HUES64 (cell line): ENCODE measurements around the gene GBA3.

Experiments used
- H3K27ac ChIP-seq: 2 replicates; pipeline ENCODE4 v1.7.0; 2013; ENCODE audit warnings: low read depth, low read length, inconsistent platforms
- H3K27me3 ChIP-seq: 2 replicates; pipeline ENCODE4 v1.6.1; 2013; ENCODE audit warnings: mild to moderate bottlenecking, low read length; ENCODE audit not compliant: insufficient read depth
- H3K36me3 ChIP-seq: 2 replicates; pipeline ENCODE4 v1.6.1; 2013; ENCODE audit warnings: mild to moderate bottlenecking, low read length; ENCODE audit not compliant: insufficient read depth
- H3K4me1 ChIP-seq: 2 replicates; pipeline ENCODE4 v1.6.1; 2013; ENCODE audit warnings: mild to moderate bottlenecking, low read length, moderate library complexity; ENCODE audit not compliant: insufficient read depth
- H3K4me3 ChIP-seq: 2 replicates; pipeline ENCODE4 v1.5.1; 2013; ENCODE audit warnings: mild to moderate bottlenecking, low read length, moderate library complexity
- H3K9ac ChIP-seq: 2 replicates; pipeline ENCODE4 v1.6.1; 2013; ENCODE audit warnings: mild to moderate bottlenecking, low read depth, low read length
- H3K9me3 ChIP-seq: 2 replicates; pipeline ENCODE4 v1.6.1; 2013; ENCODE audit warnings: low read depth, low read length; ENCODE audit not compliant: insufficient read depth
- WGBS: fragments of 150-250, 120-280 bp; methylation state at CpG from one replicate; pipeline ENCODE4 v1.1.7; 2013; ENCODE audit warnings: missing lambda C conversion rate; 5-methylcytosine and 5-hydroxymethylcytosine counted together

GBA3 gene

DNA sequence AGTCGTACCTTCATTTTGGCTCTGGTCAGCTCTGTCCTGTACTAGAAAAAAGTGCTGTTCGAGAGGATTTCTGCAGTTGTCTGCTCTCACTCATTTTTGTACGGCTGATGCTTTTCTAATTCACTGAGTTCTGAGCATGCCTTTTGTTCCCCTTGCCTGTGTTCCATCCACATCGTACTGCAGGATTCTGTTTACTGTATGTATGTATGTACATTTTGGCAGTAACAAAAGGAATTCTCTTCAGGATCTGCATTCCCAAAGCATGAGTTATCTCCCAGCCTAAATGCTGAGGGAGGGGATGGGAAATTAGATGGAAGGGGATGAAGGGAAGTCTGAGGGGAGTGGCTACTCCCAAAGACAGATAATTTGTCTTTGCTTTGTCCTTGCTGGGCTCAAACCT lies 87.6 kb downstream of the GBA3 start:
- no peak overlapping the region for H3K4me3 ChIP-seq
- H3K9me3 ChIP-seq = no peaks in the 10 kb centered on the region
- peaks cover 9% of the 10 kb centered on the region for H3K4me1 ChIP-seq
- 77% methylated on average over 4 of the region's 4 CpGs for WGBS
- no peaks in the 10 kb centered on the region for H3K27me3 ChIP-seq
- H3K9ac ChIP-seq = no peak overlapping the region
- H3K36me3 ChIP-seq = no peaks in the 10 kb centered on the region
- no peak overlapping the region for H3K27ac ChIP-seq

- no peaks in the 10 kb centered on the region for H3K36me3 ChIP-seq
- H3K4me1 ChIP-seq = peaks cover 9% of the 10 kb centered on the region
- H3K9ac ChIP-seq = no peak overlapping the region
- H3K27ac ChIP-seq = no peak overlapping the region
- no peaks in the 10 kb centered on the region for H3K9me3 ChIP-seq
- H3K4me3 ChIP-seq = no peak overlapping the region
- WGBS = 94% methylated on average over 3 of the region's 3 CpGs
- no peaks in the 10 kb centered on the region for H3K27me3 ChIP-seq
Measured at GRCh38 chr4:22780797-22781196, 88.1 kb downstream of the GBA3 start.

- Histone ChIP-seq H3K9ac (no peak overlapping the region), H3K4me1 (no peaks in the 10 kb centered on the region), H3K27ac (no peak overlapping the region), H3K9me3 (no peaks in the 10 kb centered on the region), H3K27me3 (no peaks in the 10 kb centered on the region), H3K4me3 (no peak overlapping the region), H3K36me3 (no peaks in the 10 kb centered on the region)
- 95% methylated on average over 6 of the region's 6 CpGs for WGBS
Measured at GRCh38 chr4:22787753-22788375, 95.1 kb downstream of the GBA3 start.

GRCh38 chr4:22790631-22791030 lies 97.9 kb downstream of the GBA3 start:
- H3K9ac ChIP-seq = no peak overlapping the region
- WGBS = 89% methylated on average over 2 of the region's 2 CpGs
- no peaks in the 10 kb centered on the region for H3K27me3 ChIP-seq

GRCh38 chr4:22794732-22795131 lies 102.0 kb downstream of the GBA3 start:
- 93% methylated on average over 5 of the region's 5 CpGs for WGBS

More at GRCh38 chr4:22790631-22791030, 97.9 kb downstream of the GBA3 start:
- Histone ChIP-seq H3K4me3 (no peak overlapping the region), H3K36me3 (no peaks in the 10 kb centered on the region), H3K4me1 (no peaks in the 10 kb centered on the region), H3K9me3 (no peaks in the 10 kb centered on the region), H3K27ac (no peak overlapping the region)

GRCh38 chr4:22801391-22801790 lies 108.7 kb downstream of the GBA3 start:
- H3K27me3 ChIP-seq = no peaks in the 10 kb centered on the region
- no peak overlapping the region for H3K27ac ChIP-seq
- no peaks in the 10 kb centered on the region for H3K9me3 ChIP-seq
- no peak overlapping the region for H3K4me3 ChIP-seq
- H3K36me3 ChIP-seq = no peaks in the 10 kb centered on the region
- H3K9ac ChIP-seq = no peak overlapping the region
- no peaks in the 10 kb centered on the region for H3K4me1 ChIP-seq

More at GRCh38 chr4:22794732-22795131, 102.0 kb downstream of the GBA3 start:
- Histone ChIP-seq H3K9ac (no peak overlapping the region), H3K27me3 (no peaks in the 10 kb centered on the region), H3K9me3 (no peaks in the 10 kb centered on the region), H3K4me1 (no peaks in the 10 kb centered on the region), H3K27ac (no peak overlapping the region), H3K36me3 (no peaks in the 10 kb centered on the region), H3K4me3 (no peak overlapping the region)

GRCh38 chr4:22802876-22803275 lies 110.1 kb downstream of the GBA3 start:
- no peaks in the 10 kb centered on the region for H3K9me3 ChIP-seq
- no peaks in the 10 kb centered on the region for H3K27me3 ChIP-seq
- no peaks in the 10 kb centered on the region for H3K4me1 ChIP-seq
- no peaks in the 10 kb centered on the region for H3K36me3 ChIP-seq
- WGBS = 95% methylated on average over 4 of the region's 4 CpGs
- no peak overlapping the region for H3K27ac ChIP-seq
- H3K4me3 ChIP-seq = no peak overlapping the region
- H3K9ac ChIP-seq = no peak overlapping the region

DNA sequence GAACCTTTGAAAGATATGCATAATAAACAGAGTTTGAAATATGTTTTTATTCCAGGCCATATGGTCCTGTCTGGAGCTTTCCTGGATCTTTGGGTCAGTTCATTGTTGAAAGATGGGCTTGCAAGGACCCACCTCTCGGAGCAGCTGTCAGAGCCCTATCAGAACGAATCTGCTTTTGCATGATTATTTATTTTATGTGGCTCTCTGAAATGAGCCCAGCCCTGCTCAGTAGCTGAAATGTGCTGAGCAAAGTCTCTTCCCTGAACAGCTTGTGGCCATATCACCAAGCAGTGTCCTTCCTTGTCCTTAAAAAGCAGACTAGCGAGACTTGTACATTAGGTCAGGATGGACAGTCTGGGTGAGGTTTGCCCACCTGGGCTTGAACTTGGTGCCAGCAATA lies 110.8 kb downstream of the GBA3 start:
- Histone ChIP-seq H3K4me3 (no peak overlapping the region), H3K27me3 (no peaks in the 10 kb centered on the region), H3K27ac (no peak overlapping the region), H3K9me3 (no peaks in the 10 kb centered on the region), H3K4me1 (no peaks in the 10 kb centered on the region), H3K9ac (no peak overlapping the region), H3K36me3 (no peaks in the 10 kb centered on the region)
- WGBS = 96% methylated on average over 3 of the region's 3 CpGs

GRCh38 chr4:22814906-22815305 lies 122.2 kb downstream of the GBA3 start:
- H3K4me3 ChIP-seq = no peak overlapping the region
- WGBS = 80% methylated on average over 2 of the region's 2 CpGs
- H3K4me1 ChIP-seq = no peaks in the 10 kb centered on the region
- H3K27ac ChIP-seq = no peak overlapping the region
- H3K36me3 ChIP-seq = no peaks in the 10 kb centered on the region
- H3K9ac ChIP-seq = no peak overlapping the region
- H3K9me3 ChIP-seq = no peaks in the 10 kb centered on the region
- no peaks in the 10 kb centered on the region for H3K27me3 ChIP-seq

GRCh38 chr4:22824091-22824490 lies 131.4 kb downstream of the GBA3 start:
- H3K27me3 ChIP-seq = no peaks in the 10 kb centered on the region
- no peaks in the 10 kb centered on the region for H3K4me1 ChIP-seq
- no peak overlapping the region for H3K9ac ChIP-seq
- no peaks in the 10 kb centered on the region for H3K36me3 ChIP-seq
- WGBS = 93% methylated on average over 6 of the region's 6 CpGs
- H3K27ac ChIP-seq = no peak overlapping the region
- no peak overlapping the region for H3K4me3 ChIP-seq
- H3K9me3 ChIP-seq = no peaks in the 10 kb centered on the region

- Histone ChIP-seq H3K27me3 (no peaks in the 10 kb centered on the region), H3K27ac (no peak overlapping the region), H3K9me3 (no peaks in the 10 kb centered on the region), H3K4me3 (no peak overlapping the region), H3K36me3 (no peaks in the 10 kb centered on the region), H3K9ac (no peak overlapping the region), H3K4me1 (no peaks in the 10 kb centered on the region)
- WGBS = 86% methylated on average over 4 of the region's 5 CpGs
Measured at GRCh38 chr4:22842360-22843018, 149.8 kb downstream of the GBA3 start.
